GM18505 (cell line): Measurements from ENCODE around the gene GRHL3.

Source experiments
- ATAC-seq: cut with Tn5 transposase; IDR thresholded peaks from one replicate; pipeline ENCODE4 v1.9.1; 2021; ENCODE audit not compliant: unreplicated experiment
- POLR2A ChIP-seq: IDR thresholded peaks from 4 replicates; pipeline ENCODE4 v1.6.1; 2011; ENCODE audit warnings: borderline replicate concordance; ENCODE audit not compliant: insufficient read depth, insufficient read length; ENCODE audit errors: extremely low read depth

The GRHL3 gene

GRCh38 chr1:24390924-24391782 is 72.0 kb downstream of the GRHL3 start:
- TF ChIP-seq POLR2A, result no peak
- peak; percentile 39 for ATAC-seq

- peak; percentile 57 for ATAC-seq
Measured at GRCh38 chr1:24391882-24392603, 72.9 kb downstream of the GRHL3 start.

GRCh38 chr1:24392604-24392946 is 73.4 kb downstream of the GRHL3 start:
- no peak for ATAC-seq
- no peak for TF ChIP-seq POLR2A

More at GRCh38 chr1:24391882-24392603, 72.9 kb downstream of the GRHL3 start:
- TF ChIP-seq POLR2A, result peak; percentile 38

- no peak for ATAC-seq
Measured at GRCh38 chr1:24392982-24393650, 74.0 kb downstream of the GRHL3 start.

GRCh38 chr1:24393892-24394291 is 74.7 kb downstream of the GRHL3 start:
- no peak for ATAC-seq
- no peak for TF ChIP-seq POLR2A

More at GRCh38 chr1:24392982-24393650, 74.0 kb downstream of the GRHL3 start:
- no peak for TF ChIP-seq POLR2A

DNA sequence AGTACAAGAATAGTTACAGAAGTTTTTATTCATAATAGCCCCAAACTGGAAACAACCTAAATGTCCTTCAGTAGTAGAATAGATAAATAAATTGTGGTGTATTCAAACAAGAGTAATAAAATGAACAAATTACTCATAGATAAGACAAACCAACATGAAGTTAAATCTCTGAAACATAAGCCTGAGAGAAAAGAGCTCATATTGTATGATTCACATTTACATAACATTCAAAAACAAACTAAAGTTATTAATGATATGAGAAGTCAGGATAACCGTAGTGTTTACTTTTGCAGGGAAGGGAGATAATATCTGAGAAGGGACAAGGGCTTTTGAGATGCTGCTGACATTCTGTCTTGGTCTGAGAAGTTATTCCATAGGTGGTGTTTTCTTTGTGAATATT is 80.9 kb downstream of the GRHL3 start:
- no peak for ATAC-seq

DNA sequence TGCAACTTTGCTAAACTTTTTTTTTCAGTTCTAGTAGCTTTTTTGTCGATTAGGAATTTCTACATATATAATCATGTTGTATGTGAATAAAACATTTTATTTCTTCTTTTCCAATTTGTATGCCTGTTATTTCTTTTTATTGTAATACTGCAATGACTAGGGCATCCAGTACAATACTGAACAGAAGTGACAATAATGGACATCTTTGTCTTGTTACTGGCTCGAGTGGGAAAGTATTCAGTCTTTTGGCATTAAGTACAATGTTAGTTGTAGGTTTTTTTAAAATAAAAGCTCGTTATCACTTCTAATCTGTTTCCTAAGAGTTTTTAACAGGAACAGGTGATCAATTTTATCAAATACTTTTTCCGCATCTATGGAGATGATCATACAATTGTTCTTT is 84.6 kb downstream of the GRHL3 start:
- no peak for TF ChIP-seq POLR2A
- no peak for ATAC-seq

More for the DNA sequence above, 80.9 kb downstream of the GRHL3 start:
- no peak for TF ChIP-seq POLR2A
